ENCODE measurements around the gene ADGRF1. TPM values are rescaled to one million over a fixed set of nuclear protein-coding genes. Genes with fewer than 3 reads are reported as not detected.

The ADGRF1 gene
- total RNA-seq, 1 donor from 2014 or later, result not detected

DNA sequence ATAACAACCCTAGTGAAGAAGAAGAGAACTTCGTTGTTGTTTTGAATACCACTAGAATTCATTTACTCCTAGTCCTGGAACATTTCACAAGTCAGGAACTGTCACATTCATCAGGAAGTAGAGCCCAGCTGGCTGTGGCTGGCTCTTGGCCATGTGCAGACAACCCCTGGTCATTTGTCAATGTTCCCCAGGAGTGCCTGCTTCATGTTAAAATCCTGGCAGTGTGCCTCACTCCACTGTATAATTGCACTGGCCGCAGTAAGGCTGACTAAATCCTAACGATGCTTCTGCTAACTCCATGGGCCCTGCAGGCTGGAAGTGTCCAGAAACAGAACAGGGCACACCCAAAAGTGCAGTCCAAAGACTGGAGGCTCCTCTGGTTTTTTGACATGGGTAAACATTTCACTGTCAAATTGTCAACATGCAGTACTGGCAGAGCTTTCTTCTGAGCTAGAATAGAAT, 41.5 kb upstream of the ADGRF1 start:
- no peak overlapping the region for H3K4me3 Mint-ChIP-seq (ENCODE audit: unreplicated experiment)
- no peaks in the 10 kb centered on the region for H3K9me3 Mint-ChIP-seq (ENCODE audit: unreplicated experiment)
- DNase-seq (ENCODE audit: extremely low spot score, unreplicated experiment), result no peak
- peaks cover 8% of the 10 kb centered on the region for H3K4me1 Mint-ChIP-seq (ENCODE audit: unreplicated experiment)
- no peaks in the 10 kb centered on the region for H3K36me3 Mint-ChIP-seq (ENCODE audit: unreplicated experiment)
- TF ChIP-seq, protein P1, sequence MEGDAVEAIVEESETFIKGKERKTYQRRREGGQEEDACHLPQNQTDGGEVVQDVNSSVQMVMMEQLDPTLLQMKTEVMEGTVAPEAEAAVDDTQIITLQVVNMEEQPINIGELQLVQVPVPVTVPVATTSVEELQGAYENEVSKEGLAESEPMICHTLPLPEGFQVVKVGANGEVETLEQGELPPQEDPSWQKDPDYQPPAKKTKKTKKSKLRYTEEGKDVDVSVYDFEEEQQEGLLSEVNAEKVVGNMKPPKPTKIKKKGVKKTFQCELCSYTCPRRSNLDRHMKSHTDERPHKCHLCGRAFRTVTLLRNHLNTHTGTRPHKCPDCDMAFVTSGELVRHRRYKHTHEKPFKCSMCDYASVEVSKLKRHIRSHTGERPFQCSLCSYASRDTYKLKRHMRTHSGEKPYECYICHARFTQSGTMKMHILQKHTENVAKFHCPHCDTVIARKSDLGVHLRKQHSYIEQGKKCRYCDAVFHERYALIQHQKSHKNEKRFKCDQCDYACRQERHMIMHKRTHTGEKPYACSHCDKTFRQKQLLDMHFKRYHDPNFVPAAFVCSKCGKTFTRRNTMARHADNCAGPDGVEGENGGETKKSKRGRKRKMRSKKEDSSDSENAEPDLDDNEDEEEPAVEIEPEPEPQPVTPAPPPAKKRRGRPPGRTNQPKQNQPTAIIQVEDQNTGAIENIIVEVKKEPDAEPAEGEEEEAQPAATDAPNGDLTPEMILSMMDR (IDR thresholded peaks at IDR 0.05), result no peak
- peak overlapping the region; percentile 12 for H3K27ac Mint-ChIP-seq (ENCODE audit: unreplicated experiment)
- H3K27me3 Mint-ChIP-seq (ENCODE audit: unreplicated experiment), result peaks cover 18% of the 10 kb centered on the region

DNA sequence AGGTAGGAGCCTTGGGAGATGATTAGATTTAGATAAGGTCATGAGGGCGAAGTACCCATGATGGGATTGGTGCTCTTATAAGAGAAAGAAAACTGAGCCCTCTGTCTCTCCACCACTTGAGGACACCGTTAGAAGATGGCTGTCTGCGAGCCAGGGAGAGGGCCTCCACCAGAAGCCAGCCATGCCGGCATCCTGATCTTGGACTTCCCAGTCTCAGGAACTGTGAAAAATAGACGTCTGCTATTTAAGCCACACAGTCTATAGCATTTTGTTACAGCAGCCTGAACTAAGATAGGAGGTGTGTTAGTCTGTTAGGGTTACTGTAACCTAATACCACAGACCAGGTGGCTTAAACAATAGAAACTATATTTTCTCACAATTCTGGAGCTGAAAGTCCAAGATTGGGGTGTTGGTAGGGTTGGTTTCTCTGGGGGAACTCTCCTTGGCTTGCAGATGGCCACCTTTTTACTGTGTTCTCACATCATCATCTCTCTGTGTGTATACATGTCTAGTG, 38.0 kb upstream of the ADGRF1 start:
- no peak overlapping the region for H3K27ac Mint-ChIP-seq (ENCODE audit: unreplicated experiment)
- DNase-seq (ENCODE audit: extremely low spot score, unreplicated experiment), result no peak

DNA sequence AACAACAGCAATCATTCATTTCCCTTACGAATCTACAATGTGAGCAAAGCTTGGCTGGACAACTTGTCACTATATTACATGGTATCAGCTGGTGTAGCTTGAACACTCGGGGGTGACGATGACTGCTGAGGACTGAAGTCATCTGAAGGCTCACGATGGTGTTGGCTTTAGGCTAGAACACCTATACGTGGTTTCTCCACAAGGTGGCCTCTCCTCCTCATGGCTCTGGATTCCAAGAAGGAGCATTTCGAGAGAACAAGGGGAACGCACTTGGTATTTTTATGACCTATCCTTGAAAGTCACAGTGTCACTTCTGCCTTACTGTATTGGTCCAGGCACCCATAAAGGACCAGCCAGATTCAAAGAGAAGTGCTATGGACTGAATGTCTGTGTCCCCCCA, 37.5 kb upstream of the ADGRF1 start:
- H3K4me1 Mint-ChIP-seq (ENCODE audit: unreplicated experiment), result peaks cover 16% of the 10 kb centered on the region

More for the DNA sequence above, 38.0 kb upstream of the ADGRF1 start:
- no peaks in the 10 kb centered on the region for H3K9me3 Mint-ChIP-seq (ENCODE audit: unreplicated experiment)
- peaks cover 16% of the 10 kb centered on the region for H3K4me1 Mint-ChIP-seq (ENCODE audit: unreplicated experiment)
- no peaks in the 10 kb centered on the region for H3K36me3 Mint-ChIP-seq (ENCODE audit: unreplicated experiment)
- no peak overlapping the region for H3K4me3 Mint-ChIP-seq (ENCODE audit: unreplicated experiment)
- TF ChIP-seq, protein P1 (IDR thresholded peaks at IDR 0.05), result no peak
- peaks cover 19% of the 10 kb centered on the region for H3K27me3 Mint-ChIP-seq (ENCODE audit: unreplicated experiment)

DNA sequence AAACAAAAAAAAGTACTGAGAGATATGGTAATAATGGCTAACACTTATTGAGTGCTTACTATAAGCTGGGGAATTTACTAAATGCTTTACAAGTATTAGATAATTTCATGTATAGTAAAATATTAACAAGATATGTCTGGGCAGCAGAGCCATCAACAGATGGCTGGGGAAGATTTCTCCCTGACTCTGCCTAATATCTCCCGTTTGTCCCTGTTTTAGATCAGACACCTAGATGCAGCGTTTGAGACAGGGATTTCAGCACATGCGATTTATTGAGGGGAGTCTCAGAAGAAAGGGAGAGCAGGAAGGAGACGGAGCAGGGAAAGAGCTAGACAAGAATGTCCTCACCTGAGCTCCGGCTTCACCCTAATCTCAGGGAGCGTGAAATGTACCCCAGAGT, 36.9 kb upstream of the ADGRF1 start:
- Mint-ChIP-seq H3K4me3 (ENCODE audit: unreplicated experiment) (no peak overlapping the region), H3K4me1 (ENCODE audit: unreplicated experiment) (peaks cover 16% of the 10 kb centered on the region), H3K27me3 (ENCODE audit: unreplicated experiment) (peaks cover 16% of the 10 kb centered on the region), H3K27ac (ENCODE audit: unreplicated experiment) (no peak overlapping the region), H3K36me3 (ENCODE audit: unreplicated experiment) (no peaks in the 10 kb centered on the region), H3K9me3 (ENCODE audit: unreplicated experiment) (no peaks in the 10 kb centered on the region)
- TF ChIP-seq, protein P1 (IDR thresholded peaks at IDR 0.05), result no peak
- DNase-seq (ENCODE audit: extremely low spot score, unreplicated experiment), result no peak

More for the DNA sequence above, 37.5 kb upstream of the ADGRF1 start:
- DNase-seq (ENCODE audit: extremely low spot score, unreplicated experiment), result no peak
- TF ChIP-seq, protein P1 (IDR thresholded peaks at IDR 0.05), result no peak
- no peaks in the 10 kb centered on the region for H3K9me3 Mint-ChIP-seq (ENCODE audit: unreplicated experiment)
- no peak overlapping the region for H3K27ac Mint-ChIP-seq (ENCODE audit: unreplicated experiment)
- H3K27me3 Mint-ChIP-seq (ENCODE audit: unreplicated experiment), result peaks cover 20% of the 10 kb centered on the region
- H3K4me3 Mint-ChIP-seq (ENCODE audit: unreplicated experiment), result no peak overlapping the region
- H3K36me3 Mint-ChIP-seq (ENCODE audit: unreplicated experiment), result no peaks in the 10 kb centered on the region

DNA sequence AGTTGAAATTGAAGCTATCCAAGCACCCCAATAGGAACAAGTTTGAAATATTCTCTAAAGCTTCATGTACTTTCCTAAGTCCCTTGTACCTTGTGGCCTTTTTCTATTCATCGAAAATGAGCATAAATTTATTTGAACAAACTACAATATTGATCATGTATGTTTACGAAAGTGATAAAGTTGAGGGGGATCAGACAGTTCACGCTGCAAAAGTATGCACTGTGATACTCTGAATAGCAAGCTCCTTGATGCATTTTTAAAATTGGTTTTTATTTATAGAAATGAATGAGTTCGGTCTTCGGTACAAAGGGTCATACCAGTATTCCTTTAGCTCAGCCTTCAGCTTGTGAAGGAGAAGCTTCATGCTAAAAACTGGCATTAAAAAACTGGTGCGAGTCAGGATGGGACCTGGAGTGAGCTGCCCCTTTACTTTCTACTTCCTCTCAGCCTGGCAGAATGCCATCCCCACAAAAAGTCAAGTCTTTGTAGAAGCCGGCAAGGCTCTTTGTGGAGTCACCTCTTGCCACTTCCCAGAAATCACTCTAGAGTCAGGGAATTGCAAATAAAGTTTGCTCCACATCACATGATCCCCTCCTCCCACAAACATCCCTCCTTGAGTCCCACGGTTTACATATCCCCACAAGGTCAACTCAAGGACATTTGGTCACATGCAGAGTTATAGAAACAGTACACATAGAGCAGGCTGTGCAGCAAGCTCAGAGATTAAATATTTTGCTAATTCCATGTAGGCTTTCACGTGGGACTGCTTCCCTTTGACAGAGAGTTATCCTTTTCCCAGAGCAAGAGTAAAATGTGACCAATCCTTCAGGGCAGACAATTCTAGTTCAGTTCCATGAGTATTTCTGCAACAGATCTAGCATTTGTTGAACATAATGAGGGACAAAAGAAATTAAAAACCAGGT, 34.6 kb upstream of the ADGRF1 start:
- Mint-ChIP-seq H3K4me1 (ENCODE audit: unreplicated experiment) (peaks cover 8% of the 10 kb centered on the region), H3K4me3 (ENCODE audit: unreplicated experiment) (no peak overlapping the region), H3K36me3 (ENCODE audit: unreplicated experiment) (no peaks in the 10 kb centered on the region), H3K27ac (ENCODE audit: unreplicated experiment) (no peak overlapping the region), H3K27me3 (ENCODE audit: unreplicated experiment) (peaks cover 16% of the 10 kb centered on the region), H3K9me3 (ENCODE audit: unreplicated experiment) (no peaks in the 10 kb centered on the region)
- DNase-seq (ENCODE audit: extremely low spot score, unreplicated experiment), result no peak
- TF ChIP-seq, protein P1 (IDR thresholded peaks at IDR 0.05), result no peak
